GOT3 (cell line): Measurements from ENCODE around the gene NEDD4L.

ENCODE experiments used
- DNase-seq: peaks from one replicate; lab custom pipeline; 2025; ENCODE audit warnings: mixed read lengths; lab: John Stamatoyannopoulos, UW

NEDD4L gene

GRCh38 chr18:58119819-58120218, 75.8 kb downstream of the NEDD4L start:
- DNase-seq = no peak

GRCh38 chr18:58124475-58124874, 80.4 kb downstream of the NEDD4L start:
- DNase-seq = no peak

- no peak for DNase-seq
These were observed 81.2 kb downstream of the NEDD4L start for GRCh38 chr18:58125183-58125582.

GRCh38 chr18:58125756-58126155, 81.7 kb downstream of the NEDD4L start:
- no peak for DNase-seq

GRCh38 chr18:58128381-58129374, 84.7 kb downstream of the NEDD4L start:
- DNase-seq = no peak

- no peak for DNase-seq
These were observed 88.7 kb downstream of the NEDD4L start for GRCh38 chr18:58132595-58133261.

- DNase-seq = no peak
These were observed 91.2 kb downstream of the NEDD4L start for GRCh38 chr18:58135183-58135641.

GRCh38 chr18:58135701-58136331, 91.8 kb downstream of the NEDD4L start:
- no peak for DNase-seq

GRCh38 chr18:58136879-58137278, 92.9 kb downstream of the NEDD4L start:
- no peak for DNase-seq

- DNase-seq = no peak
These were observed 95.7 kb downstream of the NEDD4L start for GRCh38 chr18:58139459-58140386.

- DNase-seq = no peak
These were observed 96.6 kb downstream of the NEDD4L start for GRCh38 chr18:58140387-58141325.

GRCh38 chr18:58143386-58143785, 99.4 kb downstream of the NEDD4L start:
- no peak for DNase-seq

- DNase-seq = no peak
These were observed 100.1 kb downstream of the NEDD4L start for GRCh38 chr18:58144106-58144505.

- no peak for DNase-seq
These were observed 100.8 kb downstream of the NEDD4L start for GRCh38 chr18:58144671-58145285.

GRCh38 chr18:58146099-58146498, 102.1 kb downstream of the NEDD4L start:
- no peak for DNase-seq

- DNase-seq = no peak
These were observed 105.0 kb downstream of the NEDD4L start for GRCh38 chr18:58148954-58149471.

- DNase-seq = no peak
These were observed 106.7 kb downstream of the NEDD4L start for GRCh38 chr18:58150772-58151171.

GRCh38 chr18:58152216-58152615, 108.2 kb downstream of the NEDD4L start:
- no peak for DNase-seq

GRCh38 chr18:58152891-58153290, 108.9 kb downstream of the NEDD4L start:
- no peak for DNase-seq

- DNase-seq = no peak
These were observed 112.5 kb downstream of the NEDD4L start for GRCh38 chr18:58156516-58156915.
